Measurements from ENCODE around the gene ADORA2A. TPM values are rescaled to one million over a fixed set of nuclear protein-coding genes. Genes with fewer than 3 reads are reported as not detected.

Gene ADORA2A
- total RNA-seq, 4 donors from 2014 or later = 0.39 to 8.4 (median 1.3) TPM

- intact Hi-C loops (cut with DNase I; ENCODE audit: low total_unique reads) = no loop called here
- no peak overlapping the region for H3K4me3 ChIP-seq (ENCODE audit: low read depth, poor library complexity, severe bottlenecking)
- TF ChIP-seq POLR2A (IDR thresholded peaks at IDR 0.05) (no peak), CTCF (IDR thresholded peaks at IDR 0.05) (no peak)
- no peak for DNase-seq (ENCODE audit: low spot score in 2 of 2)
- WGBS, 2 donors = 79 to 83% methylated on average over 4 of the region's 4 CpGs
Observed at GRCh38 chr22:24392218-24392931, 35.0 kb upstream of the ADORA2A start.

GRCh38 chr22:24393012-24393559, 34.3 kb upstream of the ADORA2A start:
- no peak for DNase-seq (ENCODE audit: low spot score in 2 of 2)
- intact Hi-C loops (cut with DNase I; ENCODE audit: low total_unique reads) = no loop called here
- H3K4me3 ChIP-seq (ENCODE audit: low read depth, poor library complexity, severe bottlenecking) = no peak overlapping the region
- WGBS, 2 donors = 92 to 100% methylated on average over 2 of the region's 2 CpGs
- TF ChIP-seq CTCF (IDR thresholded peaks at IDR 0.05) = no peak

DNA sequence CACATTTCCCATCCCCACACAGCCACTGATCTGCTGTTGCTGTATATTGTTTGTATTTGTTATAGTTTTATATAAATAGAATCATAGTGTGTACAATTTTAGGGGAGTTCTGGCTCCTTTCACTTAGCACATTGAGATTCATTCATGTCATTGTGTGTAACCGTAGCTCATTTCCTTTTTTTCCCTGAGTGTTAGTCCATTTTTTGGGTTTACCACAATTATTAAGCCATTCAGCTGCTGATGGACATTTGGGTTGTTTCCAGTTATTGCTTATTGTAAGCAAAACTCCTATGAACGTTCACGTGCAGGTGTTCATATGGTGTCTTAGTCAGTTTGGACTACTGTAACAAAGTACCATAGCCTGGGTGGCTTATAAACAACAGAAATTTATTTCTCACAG, 33.6 kb upstream of the ADORA2A start:
- intact Hi-C loops (cut with DNase I; ENCODE audit: low total_unique reads) = no loop called here

GRCh38 chr22:24394254-24394653, 33.1 kb upstream of the ADORA2A start:
- TF ChIP-seq CTCF (IDR thresholded peaks at IDR 0.05) = no peak
- TF ChIP-seq POLR2A (IDR thresholded peaks at IDR 0.05) = no peak
- no peak overlapping the region for H3K4me3 ChIP-seq (ENCODE audit: low read depth, poor library complexity, severe bottlenecking)
- intact Hi-C loops (cut with DNase I; ENCODE audit: low total_unique reads) = no loop called here
- 77 to 90% methylated on average over 2 of the region's 2 CpGs for WGBS, 2 donors
- DNase-seq (ENCODE audit: low spot score in 2 of 2) = no peak

More for the DNA sequence above, 33.6 kb upstream of the ADORA2A start:
- H3K4me3 ChIP-seq (ENCODE audit: low read depth, poor library complexity, severe bottlenecking) = no peak overlapping the region
- WGBS, 2 donors = 81 to 88% methylated on average over 3 of the region's 3 CpGs
- TF ChIP-seq POLR2A (IDR thresholded peaks at IDR 0.05) = no peak
- TF ChIP-seq CTCF (IDR thresholded peaks at IDR 0.05) = no peak
- DNase-seq (ENCODE audit: low spot score in 2 of 2) = no peak

DNA sequence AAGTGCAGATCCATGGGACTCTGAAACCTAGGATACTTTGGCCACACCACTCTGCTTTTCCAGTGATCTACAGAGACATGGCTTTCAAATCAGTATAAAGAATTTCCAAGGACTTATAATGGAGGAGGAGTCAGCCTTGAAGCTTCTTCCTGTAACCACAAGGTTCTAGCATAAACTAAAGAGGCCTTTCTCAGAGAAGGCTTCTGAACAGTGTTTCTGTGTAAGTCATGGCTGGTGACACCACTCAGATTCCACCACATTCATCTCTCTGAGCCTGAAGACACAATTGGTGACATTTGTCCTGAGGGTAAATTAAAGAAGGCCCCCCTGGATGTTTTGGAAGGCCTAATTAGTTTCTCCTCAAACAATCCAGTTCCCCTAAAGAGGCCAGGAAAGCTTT, 29.0 kb upstream of the ADORA2A start:
- intact Hi-C loops (cut with DNase I; ENCODE audit: low total_unique reads) = no loop called here
- TF ChIP-seq CTCF (IDR thresholded peaks at IDR 0.05) = no peak
- no peak for TF ChIP-seq POLR2A (IDR thresholded peaks at IDR 0.05)
- H3K4me3 ChIP-seq (ENCODE audit: low read depth, poor library complexity, severe bottlenecking) = no peak overlapping the region
- no peak for DNase-seq (ENCODE audit: low spot score in 2 of 2)

All from lower leg skin (tissue), 4 donors.